Measurements from ENCODE around the gene ENTPD6.

DNA sequence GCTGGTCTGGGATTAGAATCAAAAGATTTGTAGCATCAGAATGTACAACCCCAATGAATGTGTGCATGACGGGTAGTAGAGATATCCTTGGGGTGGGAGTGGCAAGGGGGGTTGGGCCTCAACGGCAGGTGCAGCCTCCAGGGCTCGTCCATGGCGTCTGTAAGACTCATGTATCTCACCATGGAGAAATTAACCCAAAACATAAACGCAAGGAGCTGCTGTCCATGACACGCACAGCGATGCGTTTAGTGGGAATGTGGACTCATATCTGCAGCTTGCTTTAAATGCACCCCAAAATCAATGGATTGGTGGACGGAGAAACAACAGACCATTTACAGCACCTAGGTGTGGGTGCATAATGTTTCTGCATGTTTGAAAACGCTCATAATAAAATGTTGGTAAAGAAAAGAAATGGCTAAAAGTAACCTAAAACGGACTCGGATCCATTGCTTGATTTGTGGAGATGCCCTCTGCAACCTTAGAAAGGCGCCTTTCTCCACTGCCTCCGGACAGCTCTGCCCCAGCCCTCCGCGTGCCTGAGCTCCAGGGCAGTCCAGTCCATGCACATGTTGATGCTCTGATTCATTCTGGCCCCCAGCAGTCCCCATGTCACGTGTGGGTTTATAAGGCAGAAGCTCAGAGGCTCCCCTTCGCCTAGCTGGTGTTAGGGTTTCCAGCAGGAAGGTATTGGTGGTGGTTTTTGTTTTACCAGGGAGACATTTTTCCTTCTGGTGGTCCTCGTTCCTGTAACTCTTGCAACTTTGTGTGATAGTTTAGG lies 76.9 kb downstream of the ENTPD6 start:
- TF ChIP-seq GATA2 (IDR thresholded peaks at IDR 0.05; ENCODE audit: low read depth, low read length) = no peak
- no peak for TF ChIP-seq GATA3 (IDR thresholded peaks at IDR 0.05; ENCODE audit: low read depth, low read length)
